CD14-positive monocyte (primary cell): ENCODE results near the gene CNNM3. TPM values are rescaled to one million over a fixed set of nuclear protein-coding genes. Genes with fewer than 3 reads are reported as not detected.

ENCODE experiments used
- DNase-seq, 3 donors: peaks; one replicate each; pipeline ENCODE4 v3.0.0-alpha.2; 2011 to 2022
- H2AFZ ChIP-seq: 2 replicates; pipeline ENCODE4 v1.6.0; 2012; ENCODE audit warnings: mild to moderate bottlenecking, low read depth, low read length, inconsistent platforms; ENCODE audit not compliant: insufficient read depth, poor library complexity, severe bottlenecking
- H3K27ac ChIP-seq, 2 donors: 1 replicate in 1 of 2; 2 replicates in 1 of 2; pipeline ENCODE4 v1.5.1; 2012 to 2013; ENCODE audit warnings: low read length in 2 of 2, control low read depth in 1 of 2, inconsistent platforms in 1 of 2, low read depth in 1 of 2, mild to moderate bottlenecking in 1 of 2
- H3K27me3 ChIP-seq, 2 donors: one replicate each; pipeline versions ENCODE4 v1.6.0 to v1.6.1; 2011 to 2013; ENCODE audit warnings: low read length in 2 of 2; ENCODE audit not compliant: control insufficient read depth in 2 of 2, insufficient read depth in 2 of 2
- H3K36me3 ChIP-seq, 2 donors: replicated peaks in 1 of 2; 1 replicate in 1 of 2; 2 replicates in 1 of 2; pipeline versions ENCODE4 v1.5.1 to v1.6.1; 2012 to 2013; ENCODE audit warnings: low read length in 2 of 2, control low read depth in 1 of 2, inconsistent platforms in 1 of 2, mild to moderate bottlenecking in 1 of 2; ENCODE audit not compliant: insufficient read depth in 2 of 2, control insufficient read depth in 1 of 2
- H3K4me1 ChIP-seq, 2 donors: 1 replicate in 1 of 2; 2 replicates in 1 of 2; pipeline versions ENCODE4 v1.5.1 to v1.6.1; 2012 to 2013; ENCODE audit warnings: low read length in 2 of 2, control low read depth in 1 of 2, inconsistent platforms in 1 of 2, mild to moderate bottlenecking in 1 of 2, moderate library complexity in 1 of 2; ENCODE audit not compliant: insufficient read depth in 2 of 2, control insufficient read depth in 1 of 2
- H3K4me2 ChIP-seq: replicated peaks from 2 replicates; pipeline ENCODE3; 2012; ENCODE audit warnings: low read length, moderate library complexity, mild to moderate bottlenecking; ENCODE audit not compliant: poor library complexity, severe bottlenecking; ENCODE audit errors: extremely low read depth
- H3K4me3 ChIP-seq, 3 experiments: fragments of 200-600 bp in 1 of 3; sonication (generic) in 1 of 3; replicated peaks in 1 of 3; 1 replicate in 2 of 3; 2 replicates in 1 of 3; pipeline ENCODE4 v1.5.1; 2011 to 2013; ENCODE audit warnings: low read length in 3 of 3, mild to moderate bottlenecking in 3 of 3, control low read depth in 2 of 3, low read depth in 2 of 3, inconsistent platforms in 1 of 3, moderate library complexity in 1 of 3
- H3K79me2 ChIP-seq: 2 replicates; pipeline ENCODE4 v1.6.0; 2012; ENCODE audit warnings: mild to moderate bottlenecking, control low read depth, inconsistent platforms, low read length, moderate library complexity; ENCODE audit not compliant: insufficient read depth
- H3K9ac ChIP-seq: 2 replicates; pipeline ENCODE4 v1.6.0; 2017; ENCODE audit warnings: low read length, mild to moderate bottlenecking; ENCODE audit not compliant: insufficient read depth, poor library complexity, severe bottlenecking
- H3K9me3 ChIP-seq, 2 donors: replicated peaks in 1 of 2; 1 replicate in 1 of 2; 2 replicates in 1 of 2; pipeline versions ENCODE4 v1.5.1 to v1.6.1; 2012 to 2013; ENCODE audit warnings: low read length in 2 of 2, control low read depth in 1 of 2; ENCODE audit not compliant: control insufficient read depth in 1 of 2, insufficient read depth in 1 of 2
- H4K20me1 ChIP-seq: 2 replicates; pipeline ENCODE4 v1.6.0; 2012; ENCODE audit warnings: mild to moderate bottlenecking, low read length, control low read depth, moderate library complexity; ENCODE audit not compliant: insufficient read depth
- H3K27ac Mint-ChIP-seq, 7 donors: one replicate each; pipeline ENCODE4 v1.8.0; 2020; ENCODE audit warnings: mild to moderate bottlenecking in 7 of 7, mixed read lengths in 7 of 7, moderate library complexity in 6 of 7, inconsistent platforms in 2 of 7
- H3K27me3 Mint-ChIP-seq, 3 donors: one replicate each; pipeline ENCODE4 v1.8.0; 2021 to 2022; ENCODE audit warnings: low read depth in 3 of 3, mild to moderate bottlenecking in 3 of 3, mixed read lengths in 3 of 3, moderate library complexity in 3 of 3, inconsistent platforms in 1 of 3
- H3K36me3 Mint-ChIP-seq, 2 donors: one replicate each; pipeline ENCODE4 v1.8.0; 2020; ENCODE audit warnings: mixed read lengths in 2 of 2, inconsistent platforms in 1 of 2, mild to moderate bottlenecking in 1 of 2
- H3K4me1 Mint-ChIP-seq: one replicate; pipeline ENCODE4 v1.8.0; 2020; ENCODE audit warnings: mild to moderate bottlenecking, mixed read lengths
- H3K4me3 Mint-ChIP-seq, 2 donors: one replicate each; pipeline ENCODE4 v1.8.0; 2020; ENCODE audit warnings: mild to moderate bottlenecking in 2 of 2, mixed read lengths in 2 of 2, moderate library complexity in 1 of 2
- H3K9me3 Mint-ChIP-seq, 7 donors: one replicate each; pipeline ENCODE4 v1.8.0; 2020 to 2022; ENCODE audit warnings: mixed read lengths in 7 of 7, mild to moderate bottlenecking in 6 of 7, moderate library complexity in 6 of 7, inconsistent platforms in 2 of 7
- CTCF ChIP-seq: fragments of 200-600 bp; IDR thresholded peaks from one replicate; pipeline ENCODE4 v1.8.0; 2022; ENCODE audit warnings: antibody characterized with exemption, mild to moderate bottlenecking
- WGBS: methylation state at CpG from one replicate; pipeline ENCODE4 v1.1.5; 2013; ENCODE audit warnings: missing lambda C conversion rate; ENCODE audit not compliant: insufficient coverage; 5-methylcytosine and 5-hydroxymethylcytosine counted together
- intact Hi-C, 2 donors: fragments of 100-400 bp; cut with micrococcal nuclease; formaldehyde crosslinking; loops; one replicate each; pipeline versions ENCODE4 v1.15.0 to v1.15.1; 2023
- polyA plus RNA-seq, 3 donors: library from polyadenylated mRNA; depleted of rRNA in 1 of 3; unstranded in 2 of 3; stranded (reverse) in 1 of 3; fragments of 300-500 nt in 2 of 3; fragments of >200 nt in 1 of 3; fragmentation: Illumina TruSeq in 2 of 3; gene quantifications; 1 replicate in 2 of 3; 2 replicates in 1 of 3; pipeline ENCODE4 v1.2.3, GENCODE V29; 2012 to 2021

CNNM3 gene
- polyA plus RNA-seq, 3 donors: 1.2 to 12.0 (median 4.9) TPM

GRCh38 chr2:96866586-96866985 lies 50.5 kb downstream of the CNNM3 start:
- intact Hi-C loops: no loop called here
- Mint-ChIP-seq H3K4me3 (peak overlapping the region; percentile 80 to 91), H3K27me3 (peaks cover 43 to 87% (median 50%) of the 10 kb centered on the region in 3 donors), H3K36me3 (peaks cover 19 to 23% of the 10 kb centered on the region in 2 donors), H3K4me1 (peaks cover 55% of the 10 kb centered on the region), H3K9me3 (peaks cover 0 to 14% (median 1%) of the 10 kb centered on the region in 7 donors), H3K27ac (peak overlapping the region in 3 of 7 donors; percentile 40 to 82 (median 58))
- whole genome bisulfite sequencing: no CpG with 5 or more reads among the region's 8 CpGs
- Histone ChIP-seq H3K27ac (no peak overlapping the region), H2AFZ (no peak overlapping the region), H3K4me3 (peak overlapping the region in 1 of 3 experiments; percentile 78), H3K4me2 (peak overlapping the region; percentile 84), H3K9ac (no peak overlapping the region), H3K79me2 (no peaks in the 10 kb centered on the region), H3K4me1 (peaks cover 61 to 77% of the 10 kb centered on the region in 2 donors), H3K36me3 (no peaks in the 10 kb centered on the region), H3K27me3 (peaks cover 13 to 63% of the 10 kb centered on the region in 2 donors), H4K20me1 (peaks cover 14% of the 10 kb centered on the region), H3K9me3 (peaks cover 0 to 10% of the 10 kb centered on the region in 2 donors)
- peak in 2 of 3 donors; percentile 45 to 50 for DNase-seq
- TF ChIP-seq CTCF: no peak

- no peak for DNase-seq
- Histone ChIP-seq H3K27me3 (peaks cover 16 to 67% of the 10 kb centered on the region in 2 donors), H3K27ac (no peak overlapping the region), H3K36me3 (no peaks in the 10 kb centered on the region), H3K4me1 (peaks cover 56 to 71% of the 10 kb centered on the region in 2 donors), H4K20me1 (peaks cover 14% of the 10 kb centered on the region), H2AFZ (no peak overlapping the region), H3K4me2 (peak overlapping the region; percentile 84), H3K9me3 (peaks cover 0 to 10% of the 10 kb centered on the region in 2 donors), H3K79me2 (no peaks in the 10 kb centered on the region), H3K9ac (peak overlapping the region; percentile 66), H3K4me3 (peak overlapping the region in 1 of 3 experiments; percentile 78)
- intact Hi-C loops: no loop called here
- TF ChIP-seq CTCF: no peak
- H3K4me3 Mint-ChIP-seq: peak overlapping the region; percentile 80 to 91
- peaks cover 50% of the 10 kb centered on the region for H3K4me1 Mint-ChIP-seq
- H3K36me3 Mint-ChIP-seq: peaks cover 19 to 21% of the 10 kb centered on the region in 2 donors
- 52% methylated on average over 6 of the region's 22 CpGs for WGBS
- peak overlapping the region in 4 of 7 donors; percentile 40 to 82 (median 69) for H3K27ac Mint-ChIP-seq
- peaks cover 48 to 90% (median 51%) of the 10 kb centered on the region in 3 donors for H3K27me3 Mint-ChIP-seq
- peaks cover 0 to 18% (median 2%) of the 10 kb centered on the region in 7 donors for H3K9me3 Mint-ChIP-seq
These were observed 51.1 kb downstream of the CNNM3 start for GRCh38 chr2:96866986-96867755.
